Measurements from ENCODE around the gene ETFA. TPM values are rescaled to one million over a fixed set of nuclear protein-coding genes. Genes with fewer than 3 reads are reported as not detected.

Gene ETFA
- total RNA-seq, 1 experiment from 2014 or later, result 164 TPM

DNA sequence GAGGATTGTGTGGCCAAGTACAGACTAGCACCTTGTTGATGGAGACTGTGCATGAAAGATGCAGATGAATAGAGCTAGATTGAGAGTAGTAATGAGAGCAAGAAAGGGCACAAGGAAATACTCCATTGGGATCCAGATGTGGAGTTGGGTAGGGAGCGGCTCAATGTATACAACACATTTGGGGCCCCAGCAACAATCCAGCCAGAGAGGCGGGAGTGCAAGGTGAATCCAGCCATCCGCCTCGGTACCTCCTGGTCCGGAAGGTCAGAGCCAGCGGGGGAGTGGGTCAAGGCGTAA lies 34.3 kb upstream of the ETFA start:
- Mint-ChIP-seq H3K27me3 (ENCODE audit: insufficient read depth, unreplicated experiment) (peaks cover 30% of the 10 kb centered on the region), H3K4me1 (ENCODE audit: insufficient read depth, unreplicated experiment) (peaks cover 5% of the 10 kb centered on the region), H3K9me3 (ENCODE audit: unreplicated experiment) (no peaks in the 10 kb centered on the region), H3K4me3 (ENCODE audit: unreplicated experiment) (no peak overlapping the region), H3K27ac (ENCODE audit: low read depth, unreplicated experiment) (no peak overlapping the region), H3K36me3 (ENCODE audit: insufficient read depth, unreplicated experiment) (peaks cover 10% of the 10 kb centered on the region)
- intact Hi-C loops (cut with micrococcal nuclease), result no loop called here
- POLR2A ChIA-PET, result no interaction called here
- TF ChIP-seq, protein P1, sequence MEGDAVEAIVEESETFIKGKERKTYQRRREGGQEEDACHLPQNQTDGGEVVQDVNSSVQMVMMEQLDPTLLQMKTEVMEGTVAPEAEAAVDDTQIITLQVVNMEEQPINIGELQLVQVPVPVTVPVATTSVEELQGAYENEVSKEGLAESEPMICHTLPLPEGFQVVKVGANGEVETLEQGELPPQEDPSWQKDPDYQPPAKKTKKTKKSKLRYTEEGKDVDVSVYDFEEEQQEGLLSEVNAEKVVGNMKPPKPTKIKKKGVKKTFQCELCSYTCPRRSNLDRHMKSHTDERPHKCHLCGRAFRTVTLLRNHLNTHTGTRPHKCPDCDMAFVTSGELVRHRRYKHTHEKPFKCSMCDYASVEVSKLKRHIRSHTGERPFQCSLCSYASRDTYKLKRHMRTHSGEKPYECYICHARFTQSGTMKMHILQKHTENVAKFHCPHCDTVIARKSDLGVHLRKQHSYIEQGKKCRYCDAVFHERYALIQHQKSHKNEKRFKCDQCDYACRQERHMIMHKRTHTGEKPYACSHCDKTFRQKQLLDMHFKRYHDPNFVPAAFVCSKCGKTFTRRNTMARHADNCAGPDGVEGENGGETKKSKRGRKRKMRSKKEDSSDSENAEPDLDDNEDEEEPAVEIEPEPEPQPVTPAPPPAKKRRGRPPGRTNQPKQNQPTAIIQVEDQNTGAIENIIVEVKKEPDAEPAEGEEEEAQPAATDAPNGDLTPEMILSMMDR (IDR thresholded peaks at IDR 0.05; ENCODE audit: unreplicated experiment), result no peak
- no TSS peak for BruUV-seq (replicated peaks)
- CTCF ChIA-PET, result no interaction called here
- no peak for DNase-seq (ENCODE audit: unreplicated experiment)

DNA sequence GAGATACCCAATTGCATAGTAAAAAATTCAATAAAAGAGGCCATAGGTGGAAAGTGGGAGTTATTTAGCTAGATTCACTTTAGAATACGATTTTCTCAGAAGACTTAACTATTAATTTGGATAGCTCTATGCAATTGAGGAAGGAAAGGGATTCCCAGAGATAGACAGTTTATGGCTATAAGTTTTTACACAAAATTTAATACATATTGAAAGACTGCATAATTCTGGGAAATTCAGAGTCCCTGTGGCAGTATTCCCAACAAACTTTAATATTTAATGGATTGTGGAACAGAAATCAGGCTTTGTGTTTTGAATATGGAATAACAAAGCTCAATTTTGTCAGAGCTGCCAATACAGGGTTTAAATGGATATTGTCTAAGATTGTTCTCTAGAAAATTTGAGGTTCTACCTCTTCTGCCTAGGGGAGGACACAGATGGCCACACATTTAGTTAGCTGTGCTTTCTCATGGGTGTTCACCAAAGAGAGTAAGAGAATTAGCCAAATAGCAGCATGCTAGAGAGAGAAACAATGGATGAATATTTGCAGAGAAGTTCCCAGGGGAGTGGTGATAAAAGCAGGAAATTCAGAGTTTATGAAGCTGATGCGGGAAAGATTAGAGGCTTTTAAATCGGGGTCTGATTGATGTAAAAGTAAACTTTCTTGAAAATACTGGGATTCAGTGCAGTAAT lies 33.8 kb upstream of the ETFA start:
- peaks cover 10% of the 10 kb centered on the region for H3K36me3 Mint-ChIP-seq (ENCODE audit: insufficient read depth, unreplicated experiment)
- no peaks in the 10 kb centered on the region for H3K9me3 Mint-ChIP-seq (ENCODE audit: unreplicated experiment)
- intact Hi-C loops (cut with micrococcal nuclease), result no loop called here
- H3K27ac Mint-ChIP-seq (ENCODE audit: low read depth, unreplicated experiment), result no peak overlapping the region
- H3K4me3 Mint-ChIP-seq (ENCODE audit: unreplicated experiment), result no peak overlapping the region
- BruUV-seq (replicated peaks), result no TSS peak
- ChIA-PET POLR2A (no interaction called here), CTCF (no interaction called here)
- DNase-seq (ENCODE audit: unreplicated experiment), result no peak
- peaks cover 35% of the 10 kb centered on the region for H3K27me3 Mint-ChIP-seq (ENCODE audit: insufficient read depth, unreplicated experiment)
- TF ChIP-seq, protein P1 (IDR thresholded peaks at IDR 0.05; ENCODE audit: unreplicated experiment), result no peak
- H3K4me1 Mint-ChIP-seq (ENCODE audit: insufficient read depth, unreplicated experiment), result peaks cover 5% of the 10 kb centered on the region

DNA sequence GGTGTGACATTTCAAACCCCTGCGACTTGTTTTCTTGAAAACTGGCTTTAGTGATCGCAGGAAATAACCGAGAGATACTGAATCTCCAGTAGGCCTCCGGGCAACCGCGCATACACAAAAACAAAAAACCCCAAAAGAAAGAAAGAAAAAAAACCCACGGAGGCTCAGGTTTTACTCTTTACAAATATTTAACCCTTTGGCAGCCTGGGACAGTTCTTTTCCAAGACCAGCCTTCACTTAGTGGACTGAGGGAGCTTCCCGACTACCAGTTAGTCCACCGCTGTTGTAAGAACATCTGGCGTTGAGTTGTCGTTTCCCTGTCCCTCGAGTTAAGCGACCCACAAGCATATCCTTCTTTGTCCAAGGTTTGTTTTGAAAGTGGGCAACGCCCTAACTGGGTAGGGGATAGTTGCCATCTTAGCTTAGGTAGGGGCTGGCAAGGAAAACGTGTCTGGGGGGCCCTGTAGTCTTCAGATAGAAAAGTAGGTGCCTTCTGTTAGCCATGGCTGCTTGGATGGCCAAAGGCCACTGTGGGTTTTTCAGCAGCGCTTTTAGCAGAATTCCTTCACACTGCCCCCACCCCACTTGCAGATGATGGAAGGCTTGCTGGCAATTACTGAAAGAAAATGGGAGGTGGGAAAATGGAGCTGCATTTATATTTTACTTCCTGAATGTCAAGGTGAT lies 32.2 kb upstream of the ETFA start:
- TF ChIP-seq, protein P1 (IDR thresholded peaks at IDR 0.05; ENCODE audit: unreplicated experiment), result no peak
- peaks cover 51% of the 10 kb centered on the region for H3K27me3 Mint-ChIP-seq (ENCODE audit: insufficient read depth, unreplicated experiment)
- H3K4me1 Mint-ChIP-seq (ENCODE audit: insufficient read depth, unreplicated experiment), result no peaks in the 10 kb centered on the region
- CTCF ChIA-PET, result interaction anchor here (1.0 kb wide), 1 partner anchor 14 kb away, joined by 3 read pairs; no protein-coding TSS in a partner anchor
- BruUV-seq (replicated peaks), result no TSS peak
- no peaks in the 10 kb centered on the region for H3K9me3 Mint-ChIP-seq (ENCODE audit: unreplicated experiment)
- H3K4me3 Mint-ChIP-seq (ENCODE audit: unreplicated experiment), result no peak overlapping the region
- no peak overlapping the region for H3K27ac Mint-ChIP-seq (ENCODE audit: low read depth, unreplicated experiment)
- POLR2A ChIA-PET, result no interaction called here
- peaks cover 10% of the 10 kb centered on the region for H3K36me3 Mint-ChIP-seq (ENCODE audit: insufficient read depth, unreplicated experiment)
- DNase-seq (ENCODE audit: unreplicated experiment), result no peak
- intact Hi-C loops (cut with micrococcal nuclease), result no loop called here

DNA sequence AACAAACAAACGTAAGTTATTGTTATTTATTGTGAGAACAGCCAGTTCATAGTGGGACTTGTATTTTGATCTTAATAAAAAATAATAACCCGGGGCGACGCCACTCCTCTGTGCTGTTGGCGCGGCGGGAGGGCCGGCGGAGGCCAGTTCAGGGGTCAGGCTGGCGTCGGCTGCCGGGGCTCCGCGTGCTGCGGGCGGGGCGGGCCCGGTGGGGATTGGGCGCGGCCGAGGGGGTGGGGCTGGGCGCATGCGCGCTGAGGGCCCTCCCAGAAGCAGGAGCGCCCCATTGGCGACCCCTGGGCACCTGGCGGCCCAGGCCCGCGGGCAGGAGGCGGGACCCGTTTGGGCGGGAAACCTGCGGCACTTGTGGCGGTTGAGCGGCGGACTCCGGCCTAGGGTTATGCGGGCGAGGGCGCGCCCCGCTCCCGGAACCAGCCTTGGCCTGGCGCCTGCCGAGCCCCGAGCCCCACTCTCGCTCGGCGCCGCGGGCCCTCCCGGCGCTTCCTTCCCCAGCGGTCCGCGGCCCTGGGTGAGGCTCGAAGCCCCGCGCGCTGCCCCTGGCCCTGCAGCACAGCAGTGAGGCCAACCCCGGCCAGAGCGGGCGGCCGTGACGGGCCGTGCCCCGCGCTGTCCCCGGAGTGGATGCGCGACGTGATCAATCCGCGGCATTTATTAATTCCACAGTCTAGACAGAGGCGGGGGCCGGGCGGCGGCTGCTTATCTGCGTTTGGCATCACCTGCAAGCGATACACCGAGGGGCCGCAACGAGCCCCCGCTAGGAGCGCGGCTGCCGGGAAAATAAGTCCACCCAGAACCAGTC lies 31.3 kb upstream of the ETFA start:
- ChIA-PET CTCF (no interaction called here), POLR2A (no interaction called here)
- intact Hi-C loops (cut with micrococcal nuclease), result no loop called here
- Mint-ChIP-seq H3K4me3 (ENCODE audit: unreplicated experiment) (no peak overlapping the region), H3K4me1 (ENCODE audit: insufficient read depth, unreplicated experiment) (no peaks in the 10 kb centered on the region), H3K27me3 (ENCODE audit: insufficient read depth, unreplicated experiment) (peaks cover 55% of the 10 kb centered on the region), H3K36me3 (ENCODE audit: insufficient read depth, unreplicated experiment) (peaks cover 10% of the 10 kb centered on the region), H3K27ac (ENCODE audit: low read depth, unreplicated experiment) (no peak overlapping the region), H3K9me3 (ENCODE audit: unreplicated experiment) (no peaks in the 10 kb centered on the region)
- TF ChIP-seq, protein P1 (IDR thresholded peaks at IDR 0.05; ENCODE audit: unreplicated experiment), result no peak
- no TSS peak for BruUV-seq (replicated peaks)
- no peak for DNase-seq (ENCODE audit: unreplicated experiment)

Data from MCF 10A (cell line).